ENCODE measurements around the gene RHOBTB3. TPM values are rescaled to one million over a fixed set of nuclear protein-coding genes. Genes with fewer than 3 reads are reported as not detected.
"Not testable (repeated sequence)": the region's sequence is repeated elsewhere in the genome, so short reads cannot be mapped to it uniquely, and the experiment has no call there.

Gene RHOBTB3
- total and polyA plus RNA-seq, 2 donors from 2014 or later, result 22.5 to 54.5 TPM

- no peaks in the 10 kb centered on the region for H3K27me3 ChIP-seq (ENCODE audit: control insufficient read depth, insufficient read depth, low read length)
- no peak for FAIRE-seq
- H3K9ac ChIP-seq (ENCODE audit: low read length in 3 of 3), result peak overlapping the region in 1 of 3 donors; percentile 3
- peak overlapping the region; percentile 14 to 57 for H3K27ac ChIP-seq (ENCODE audit: low read depth in 2 of 2, low read length in 2 of 2)
- no peak for DNase-seq
- intact Hi-C loops (cut with DNase I), result no loop called here
- H3K4me1 ChIP-seq (ENCODE audit: control insufficient read depth in 2 of 3, insufficient read depth in 2 of 3, low read depth in 1 of 3, low read length in 3 of 3), result peaks cover 0 to 39% (median 34%) of the 10 kb centered on the region in 3 donors
- no peak overlapping the region for H3K4me3 ChIP-seq (ENCODE audit: low read length in 3 of 3)
- H3K9me3 ChIP-seq (ENCODE audit: control insufficient read depth in 2 of 3, insufficient read depth in 1 of 3, low read length in 3 of 3), result no peaks in the 10 kb centered on the region
- H3K36me3 ChIP-seq (ENCODE audit: control insufficient read depth in 2 of 3, insufficient read depth in 3 of 3, low read length in 3 of 3), result peaks cover 0 to 26% (median 20%) of the 10 kb centered on the region in 3 donors
- TF ChIP-seq, protein P1, sequence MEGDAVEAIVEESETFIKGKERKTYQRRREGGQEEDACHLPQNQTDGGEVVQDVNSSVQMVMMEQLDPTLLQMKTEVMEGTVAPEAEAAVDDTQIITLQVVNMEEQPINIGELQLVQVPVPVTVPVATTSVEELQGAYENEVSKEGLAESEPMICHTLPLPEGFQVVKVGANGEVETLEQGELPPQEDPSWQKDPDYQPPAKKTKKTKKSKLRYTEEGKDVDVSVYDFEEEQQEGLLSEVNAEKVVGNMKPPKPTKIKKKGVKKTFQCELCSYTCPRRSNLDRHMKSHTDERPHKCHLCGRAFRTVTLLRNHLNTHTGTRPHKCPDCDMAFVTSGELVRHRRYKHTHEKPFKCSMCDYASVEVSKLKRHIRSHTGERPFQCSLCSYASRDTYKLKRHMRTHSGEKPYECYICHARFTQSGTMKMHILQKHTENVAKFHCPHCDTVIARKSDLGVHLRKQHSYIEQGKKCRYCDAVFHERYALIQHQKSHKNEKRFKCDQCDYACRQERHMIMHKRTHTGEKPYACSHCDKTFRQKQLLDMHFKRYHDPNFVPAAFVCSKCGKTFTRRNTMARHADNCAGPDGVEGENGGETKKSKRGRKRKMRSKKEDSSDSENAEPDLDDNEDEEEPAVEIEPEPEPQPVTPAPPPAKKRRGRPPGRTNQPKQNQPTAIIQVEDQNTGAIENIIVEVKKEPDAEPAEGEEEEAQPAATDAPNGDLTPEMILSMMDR (IDR thresholded peaks at IDR 0.05; ENCODE audit: borderline replicate concordance, extremely low read depth, insufficient read depth), result no peak
Measured at GRCh38 chr5:95812074-95812471, 80.9 kb downstream of the RHOBTB3 start.

DNA sequence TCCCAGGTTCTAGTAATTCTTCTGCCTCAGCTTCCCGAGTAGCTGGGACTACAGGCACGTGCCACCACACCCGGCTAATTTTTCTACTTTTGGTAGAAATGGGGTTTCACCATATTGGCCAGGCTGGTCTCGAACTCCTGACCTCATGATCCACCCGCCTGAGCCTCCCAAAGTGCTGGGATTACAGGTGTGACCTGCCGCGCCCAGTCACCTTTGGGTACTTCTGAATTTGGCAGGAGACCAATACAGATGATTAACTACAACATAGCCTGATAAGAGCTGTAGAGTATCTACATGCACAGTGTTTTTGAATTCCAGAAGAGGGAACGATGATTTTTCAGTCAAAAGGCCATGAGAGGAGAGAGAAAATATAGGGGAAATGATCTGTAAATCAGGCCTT is 81.9 kb downstream of the RHOBTB3 start:
- DNase-seq; FAIRE-seq; H3K9me3 ChIP-seq (ENCODE audit: control insufficient read depth in 2 of 3, insufficient read depth in 1 of 3, low read length in 3 of 3); H3K4me3 ChIP-seq (ENCODE audit: low read length in 3 of 3); H3K9ac ChIP-seq (ENCODE audit: low read length in 3 of 3); H3K27me3 ChIP-seq (ENCODE audit: control insufficient read depth, insufficient read depth, low read length); intact Hi-C loops (cut with DNase I); H3K27ac ChIP-seq (ENCODE audit: low read depth in 2 of 2, low read length in 2 of 2): not testable (repeated sequence)
- H3K4me1 ChIP-seq (ENCODE audit: control insufficient read depth in 2 of 3, insufficient read depth in 2 of 3, low read depth in 1 of 3, low read length in 3 of 3), result peaks cover 3 to 40% (median 37%) of the 10 kb centered on the region in 3 donors
- H3K36me3 ChIP-seq (ENCODE audit: control insufficient read depth in 2 of 3, insufficient read depth in 3 of 3, low read length in 3 of 3), result peaks cover 0 to 29% (median 23%) of the 10 kb centered on the region in 3 donors

GRCh38 chr5:95815155-95815729 is 84.1 kb downstream of the RHOBTB3 start:
- intact Hi-C loops (cut with DNase I), result no loop called here
- Histone ChIP-seq H3K27me3 (ENCODE audit: control insufficient read depth, insufficient read depth, low read length) (no peaks in the 10 kb centered on the region), H3K4me1 (ENCODE audit: control insufficient read depth in 2 of 3, insufficient read depth in 2 of 3, low read depth in 1 of 3, low read length in 3 of 3) (peaks cover 3 to 37% (median 16%) of the 10 kb centered on the region in 3 donors), H3K4me3 (ENCODE audit: low read length in 3 of 3) (no peak overlapping the region), H3K36me3 (ENCODE audit: control insufficient read depth in 2 of 3, insufficient read depth in 3 of 3, low read length in 3 of 3) (peaks cover 0 to 29% (median 23%) of the 10 kb centered on the region in 3 donors), H3K27ac (ENCODE audit: low read depth in 2 of 2, low read length in 2 of 2) (no peak overlapping the region), H3K9me3 (ENCODE audit: control insufficient read depth in 2 of 3, insufficient read depth in 1 of 3, low read length in 3 of 3) (no peaks in the 10 kb centered on the region), H3K9ac (ENCODE audit: low read length in 3 of 3) (no peak overlapping the region)
- TF ChIP-seq, protein P1 (IDR thresholded peaks at IDR 0.05; ENCODE audit: borderline replicate concordance, extremely low read depth, insufficient read depth), result no peak
- FAIRE-seq, result no peak
- DNase-seq, result no peak

DNA sequence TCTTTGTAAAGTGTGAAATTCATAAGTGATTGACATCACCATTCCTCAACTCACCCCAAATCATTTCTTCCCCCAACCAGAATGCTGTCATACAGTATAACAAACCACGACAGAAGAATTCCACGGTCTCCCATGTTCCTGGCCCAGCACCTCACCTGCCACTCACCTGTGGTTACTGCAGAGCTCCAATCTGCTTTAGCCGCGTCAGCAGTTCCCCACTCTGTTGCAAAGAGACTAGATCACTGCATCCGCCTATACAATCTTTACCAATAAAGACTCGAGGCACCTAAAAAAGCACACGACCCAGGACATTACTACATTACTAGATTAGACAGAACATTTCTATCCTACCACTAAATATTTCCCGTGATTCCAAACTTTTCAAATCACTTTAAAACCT is 85.2 kb downstream of the RHOBTB3 start:
- Histone ChIP-seq H3K36me3 (ENCODE audit: control insufficient read depth in 2 of 3, insufficient read depth in 3 of 3, low read length in 3 of 3) (peaks cover 0 to 33% (median 23%) of the 10 kb centered on the region in 3 donors), H3K9me3 (ENCODE audit: control insufficient read depth in 2 of 3, insufficient read depth in 1 of 3, low read length in 3 of 3) (no peaks in the 10 kb centered on the region), H3K4me3 (ENCODE audit: low read length in 3 of 3) (no peak overlapping the region), H3K4me1 (ENCODE audit: control insufficient read depth in 2 of 3, insufficient read depth in 2 of 3, low read depth in 1 of 3, low read length in 3 of 3) (peaks cover 3 to 38% (median 9%) of the 10 kb centered on the region in 3 donors), H3K27me3 (ENCODE audit: control insufficient read depth, insufficient read depth, low read length) (no peaks in the 10 kb centered on the region), H3K27ac (ENCODE audit: low read depth in 2 of 2, low read length in 2 of 2) (no peak overlapping the region), H3K9ac (ENCODE audit: low read length in 3 of 3) (no peak overlapping the region)
- DNase-seq, result no peak
- TF ChIP-seq, protein P1 (IDR thresholded peaks at IDR 0.05; ENCODE audit: borderline replicate concordance, extremely low read depth, insufficient read depth), result no peak
- FAIRE-seq, result no peak
- intact Hi-C loops (cut with DNase I), result no loop called here
